HG03575 (cell line): Measurements from ENCODE around the gene TEAD3.
"Not testable (repeated sequence)": the region's sequence is repeated elsewhere in the genome, so short reads cannot be mapped to it uniquely, and the experiment has no call there.

Experiments used
- ATAC-seq: cut with Tn5 transposase; IDR thresholded peaks from one replicate; pipeline ENCODE4 v1.9.1; 2021; ENCODE audit not compliant: unreplicated experiment, insufficient number of reproducible peaks, low FRiP score; ENCODE audit errors: extremely low read depth

The TEAD3 gene

GRCh38 chr6:35496841-35497570 is at the start of gene TEAD3:
Gene TEAD3, minus strand, starts transcription at chr6:35497079.
- no peak for ATAC-seq

GRCh38 chr6:35544769-35545361 is 48.0 kb upstream of the TEAD3 start:
- ATAC-seq, result no peak

GRCh38 chr6:35543459-35544193 is 46.7 kb upstream of the TEAD3 start:
- ATAC-seq, result no peak

- ATAC-seq, result no peak
These were observed 45.0 kb upstream of the TEAD3 start for GRCh38 chr6:35541836-35542235.

- ATAC-seq, result no peak
These were observed 42.3 kb upstream of the TEAD3 start for GRCh38 chr6:35539223-35539622.

GRCh38 chr6:35535847-35536246 is 39.0 kb upstream of the TEAD3 start:
- not testable (repeated sequence) for ATAC-seq

- no peak for ATAC-seq
These were observed 37.7 kb upstream of the TEAD3 start for GRCh38 chr6:35534407-35535170.

- no peak for ATAC-seq
These were observed 37.1 kb upstream of the TEAD3 start for GRCh38 chr6:35533981-35534380.

- ATAC-seq, result no peak
These were observed 35.2 kb upstream of the TEAD3 start for GRCh38 chr6:35532126-35532525.

GRCh38 chr6:35524380-35525020 is 27.6 kb upstream of the TEAD3 start:
- ATAC-seq, result no peak

- ATAC-seq, result no peak
These were observed 26.1 kb upstream of the TEAD3 start for GRCh38 chr6:35522660-35523658.

- ATAC-seq, result no peak
These were observed 25.3 kb upstream of the TEAD3 start for GRCh38 chr6:35522151-35522550.

- ATAC-seq, result no peak
These were observed 24.4 kb upstream of the TEAD3 start for GRCh38 chr6:35521235-35521634.

- no peak for ATAC-seq
These were observed 22.6 kb upstream of the TEAD3 start for GRCh38 chr6:35519313-35520015.

- ATAC-seq, result no peak
These were observed 21.9 kb upstream of the TEAD3 start for GRCh38 chr6:35518566-35519312.

GRCh38 chr6:35517978-35518377 is 21.1 kb upstream of the TEAD3 start:
- not testable (repeated sequence) for ATAC-seq

GRCh38 chr6:35516712-35517111 is 19.8 kb upstream of the TEAD3 start:
- ATAC-seq, result no peak
